ENCODE data around the gene CRYBG2.

The CRYBG2 gene

GRCh38 chr1:26327956-26328362 is 26.0 kb downstream of the CRYBG2 start:
- Histone ChIP-seq H3K27ac (ENCODE audit: low read length, poor library complexity, severe bottlenecking) (no peak overlapping the region), H2AK5ac (ENCODE audit: low read length, severe bottlenecking) (no peak overlapping the region), H2BK12ac (ENCODE audit: low read length in 2 of 2) (peak overlapping the region in 1 of 2 experiments; percentile 6), H3K79me1 (replicated peaks; ENCODE audit: low read length, poor library complexity, severe bottlenecking) (no peaks in the 10 kb centered on the region), H3K4me3 (ENCODE audit: insufficient read depth in 1 of 2, low read depth in 1 of 2, low read length in 2 of 2) (no peak overlapping the region), H4K91ac (ENCODE audit: low read length) (no peak overlapping the region), H3K36me3 (ENCODE audit: control insufficient read depth in 1 of 2, insufficient read depth in 2 of 2, low read depth in 1 of 2, low read length in 2 of 2) (no peaks in the 10 kb centered on the region), H3K18ac (ENCODE audit: low read depth in 1 of 2, low read length in 2 of 2) (no peak overlapping the region), H3K23ac (ENCODE audit: low read length in 2 of 2) (no peak overlapping the region), H3K14ac (ENCODE audit: low read length in 2 of 2) (no peak overlapping the region), H2AFZ (ENCODE audit: low read depth, low read length) (no peak overlapping the region), H2BK5ac (ENCODE audit: low read depth, low read length, poor library complexity, severe bottlenecking) (no peak overlapping the region), H4K8ac (ENCODE audit: low read length) (no peak overlapping the region), H3K9ac (ENCODE audit: low read length) (no peak overlapping the region), H3K4ac (ENCODE audit: low read depth in 1 of 2, low read length in 2 of 2) (no peak overlapping the region), H2BK120ac (ENCODE audit: low read depth, low read length) (no peak overlapping the region), H3K27me3 (ENCODE audit: control insufficient read depth in 1 of 2, insufficient read depth in 1 of 2, low read length in 2 of 2) (peaks cover 6 to 15% of the 10 kb centered on the region in 2 experiments), H3K4me2 (ENCODE audit: low read length, poor library complexity, severe bottlenecking) (no peak overlapping the region), H2BK15ac (ENCODE audit: low read depth, poor library complexity, severe bottlenecking) (no peak overlapping the region), H3K9me3 (ENCODE audit: control insufficient read depth, low read length) (no peaks in the 10 kb centered on the region), H3K4me1 (ENCODE audit: control insufficient read depth, insufficient read depth, low read depth, low read length) (peaks cover 4% of the 10 kb centered on the region)
- no peak for DNase-seq
- WGBS, result 74% methylated on average over 8 of the region's 8 CpGs

GRCh38 chr1:26324550-26324949 is 29.4 kb downstream of the CRYBG2 start:
- H3K36me3 ChIP-seq (ENCODE audit: control insufficient read depth in 1 of 2, insufficient read depth in 2 of 2, low read depth in 1 of 2, low read length in 2 of 2), result no peaks in the 10 kb centered on the region

GRCh38 chr1:26323382-26323781 is 30.5 kb downstream of the CRYBG2 start:
- no peak overlapping the region for H3K14ac ChIP-seq (ENCODE audit: low read length in 2 of 2)
- no peak overlapping the region for H3K18ac ChIP-seq (ENCODE audit: low read depth in 1 of 2, low read length in 2 of 2)
- H3K27ac ChIP-seq (ENCODE audit: low read length, poor library complexity, severe bottlenecking), result no peak overlapping the region
- H4K8ac ChIP-seq (ENCODE audit: low read length), result no peak overlapping the region
- H3K9ac ChIP-seq (ENCODE audit: low read length), result no peak overlapping the region
- H3K27me3 ChIP-seq (ENCODE audit: control insufficient read depth in 1 of 2, insufficient read depth in 1 of 2, low read length in 2 of 2), result peaks cover 5 to 13% of the 10 kb centered on the region in 2 experiments
- no peak for DNase-seq
- H3K4me3 ChIP-seq (ENCODE audit: insufficient read depth in 1 of 2, low read depth in 1 of 2, low read length in 2 of 2), result no peak overlapping the region
- H3K4me2 ChIP-seq (ENCODE audit: low read length, poor library complexity, severe bottlenecking), result no peak overlapping the region
- H3K23ac ChIP-seq (ENCODE audit: low read length in 2 of 2), result no peak overlapping the region
- H2BK15ac ChIP-seq (ENCODE audit: low read depth, poor library complexity, severe bottlenecking), result no peak overlapping the region
- WGBS, result 94% methylated on average over 1 of the region's 2 CpGs
- no peak overlapping the region for H2AFZ ChIP-seq (ENCODE audit: low read depth, low read length)
- no peaks in the 10 kb centered on the region for H3K9me3 ChIP-seq (ENCODE audit: control insufficient read depth, low read length)
- no peak overlapping the region for H3K4ac ChIP-seq (ENCODE audit: low read depth in 1 of 2, low read length in 2 of 2)
- no peak overlapping the region for H2BK5ac ChIP-seq (ENCODE audit: low read depth, low read length, poor library complexity, severe bottlenecking)
- no peaks in the 10 kb centered on the region for H3K79me1 ChIP-seq (replicated peaks; ENCODE audit: low read length, poor library complexity, severe bottlenecking)
- H3K4me1 ChIP-seq (ENCODE audit: control insufficient read depth, insufficient read depth, low read depth, low read length), result peaks cover 8% of the 10 kb centered on the region
- no peak overlapping the region for H2AK5ac ChIP-seq (ENCODE audit: low read length, severe bottlenecking)
- H4K91ac ChIP-seq (ENCODE audit: low read length), result no peak overlapping the region
- H2BK120ac ChIP-seq (ENCODE audit: low read depth, low read length), result no peak overlapping the region
- no peak overlapping the region for H2BK12ac ChIP-seq (ENCODE audit: low read length in 2 of 2)
- no peaks in the 10 kb centered on the region for H3K36me3 ChIP-seq (ENCODE audit: control insufficient read depth in 1 of 2, insufficient read depth in 2 of 2, low read depth in 1 of 2, low read length in 2 of 2)

More at GRCh38 chr1:26324550-26324949, 29.4 kb downstream of the CRYBG2 start:
- no peak overlapping the region for H4K8ac ChIP-seq (ENCODE audit: low read length)
- H2AFZ ChIP-seq (ENCODE audit: low read depth, low read length), result no peak overlapping the region
- H2BK120ac ChIP-seq (ENCODE audit: low read depth, low read length), result no peak overlapping the region
- no peak overlapping the region for H2AK5ac ChIP-seq (ENCODE audit: low read length, severe bottlenecking)
- H3K18ac ChIP-seq (ENCODE audit: low read depth in 1 of 2, low read length in 2 of 2), result no peak overlapping the region
- no peak overlapping the region for H2BK15ac ChIP-seq (ENCODE audit: low read depth, poor library complexity, severe bottlenecking)
- no peaks in the 10 kb centered on the region for H3K9me3 ChIP-seq (ENCODE audit: control insufficient read depth, low read length)
- no peak overlapping the region for H3K4me3 ChIP-seq (ENCODE audit: insufficient read depth in 1 of 2, low read depth in 1 of 2, low read length in 2 of 2)
- H3K23ac ChIP-seq (ENCODE audit: low read length in 2 of 2), result no peak overlapping the region
- H3K27me3 ChIP-seq (ENCODE audit: control insufficient read depth in 1 of 2, insufficient read depth in 1 of 2, low read length in 2 of 2), result peaks cover 6 to 13% of the 10 kb centered on the region in 2 experiments
- H3K4me2 ChIP-seq (ENCODE audit: low read length, poor library complexity, severe bottlenecking), result no peak overlapping the region
- 76% methylated on average over 2 of the region's 3 CpGs for WGBS
- H3K9ac ChIP-seq (ENCODE audit: low read length), result no peak overlapping the region
- H3K27ac ChIP-seq (ENCODE audit: low read length, poor library complexity, severe bottlenecking), result no peak overlapping the region
- no peak overlapping the region for H2BK5ac ChIP-seq (ENCODE audit: low read depth, low read length, poor library complexity, severe bottlenecking)
- H2BK12ac ChIP-seq (ENCODE audit: low read length in 2 of 2), result no peak overlapping the region
- no peak overlapping the region for H4K91ac ChIP-seq (ENCODE audit: low read length)
- peaks cover 8% of the 10 kb centered on the region for H3K4me1 ChIP-seq (ENCODE audit: control insufficient read depth, insufficient read depth, low read depth, low read length)
- H3K4ac ChIP-seq (ENCODE audit: low read depth in 1 of 2, low read length in 2 of 2), result no peak overlapping the region
- H3K14ac ChIP-seq (ENCODE audit: low read length in 2 of 2), result no peak overlapping the region
- DNase-seq, result no peak
- H3K79me1 ChIP-seq (replicated peaks; ENCODE audit: low read length, poor library complexity, severe bottlenecking), result no peaks in the 10 kb centered on the region

- Histone ChIP-seq H2BK15ac (ENCODE audit: low read depth, poor library complexity, severe bottlenecking) (no peak overlapping the region), H4K91ac (ENCODE audit: low read length) (no peak overlapping the region), H3K4me3 (ENCODE audit: insufficient read depth in 1 of 2, low read depth in 1 of 2, low read length in 2 of 2) (no peak overlapping the region), H2BK12ac (ENCODE audit: low read length in 2 of 2) (no peak overlapping the region), H3K23ac (ENCODE audit: low read length in 2 of 2) (no peak overlapping the region), H3K4me2 (ENCODE audit: low read length, poor library complexity, severe bottlenecking) (no peak overlapping the region), H3K9me3 (ENCODE audit: control insufficient read depth, low read length) (no peaks in the 10 kb centered on the region), H3K14ac (ENCODE audit: low read length in 2 of 2) (no peak overlapping the region), H2AK5ac (ENCODE audit: low read length, severe bottlenecking) (no peak overlapping the region), H3K79me1 (replicated peaks; ENCODE audit: low read length, poor library complexity, severe bottlenecking) (no peaks in the 10 kb centered on the region), H2BK120ac (ENCODE audit: low read depth, low read length) (no peak overlapping the region), H3K4ac (ENCODE audit: low read depth in 1 of 2, low read length in 2 of 2) (no peak overlapping the region), H3K18ac (ENCODE audit: low read depth in 1 of 2, low read length in 2 of 2) (no peak overlapping the region), H4K8ac (ENCODE audit: low read length) (no peak overlapping the region), H2BK5ac (ENCODE audit: low read depth, low read length, poor library complexity, severe bottlenecking) (no peak overlapping the region), H3K27me3 (ENCODE audit: control insufficient read depth in 1 of 2, insufficient read depth in 1 of 2, low read length in 2 of 2) (peaks cover 0 to 13% of the 10 kb centered on the region in 2 experiments), H3K27ac (ENCODE audit: low read length, poor library complexity, severe bottlenecking) (no peak overlapping the region), H3K36me3 (ENCODE audit: control insufficient read depth in 1 of 2, insufficient read depth in 2 of 2, low read depth in 1 of 2, low read length in 2 of 2) (no peaks in the 10 kb centered on the region), H3K4me1 (ENCODE audit: control insufficient read depth, insufficient read depth, low read depth, low read length) (peaks cover 4% of the 10 kb centered on the region), H2AFZ (ENCODE audit: low read depth, low read length) (no peak overlapping the region), H3K9ac (ENCODE audit: low read length) (peak overlapping the region; percentile 48)
- DNase-seq, result no peak
- WGBS, result 80% methylated on average over 8 of the region's 10 CpGs
These were observed 31.9 kb downstream of the CRYBG2 start for GRCh38 chr1:26322042-26322331.

All from mesenchymal stem cell (in vitro differentiated cells and primary cell).